Bronchial epithelial cell (primary cell): ENCODE measurements around the gene PIP5K1C. TPM values are rescaled to one million over a fixed set of nuclear protein-coding genes. Genes with fewer than 3 reads are reported as not detected.
A peak's percentile ranks its signal among the peaks of the same experiment; 100 is the strongest.
"Not testable (repeated sequence)": the region's sequence is repeated elsewhere in the genome, so short reads cannot be mapped to it uniquely, and the experiment has no call there.

Experiments
- DNase-seq: peaks from one replicate; pipeline ENCODE4 v3.0.0-alpha.2; 2010; ENCODE audit warnings: low read depth
- FAIRE-seq: peaks from 2 replicates; lab custom pipeline; 2011; peaks lifted over from hg19 to GRCh38; lab: Jason Lieb, UNC
- H3K27me3 ChIP-seq: 2 replicates; pipeline ENCODE4 v1.5.1; 2011; ENCODE audit warnings: low read length; ENCODE audit not compliant: control insufficient read depth, insufficient read depth
- H3K36me3 ChIP-seq: 2 replicates; pipeline ENCODE4 v1.5.1; 2011; ENCODE audit warnings: low read length; ENCODE audit not compliant: control insufficient read depth, insufficient read depth
- H3K4me3 ChIP-seq: 2 replicates; pipeline ENCODE4 v1.5.1; 2011; ENCODE audit warnings: mild to moderate bottlenecking, low read depth, low read length, control low read depth
- total RNA-seq: library from RNA; depleted of rRNA; stranded (reverse); fragments of >200 nt; gene quantifications from 2 replicates; pipeline ENCODE4 v1.2.1, GENCODE V29; 2014
- TF ChIP-seq, protein P1 (sequence below): IDR thresholded peaks from 2 replicates; pipeline ENCODE4 v1.5.1; 2011; ENCODE audit warnings: mild to moderate bottlenecking, moderate library complexity, low read length, control low read depth, inconsistent platforms; ENCODE audit not compliant: insufficient read depth, severe bottlenecking

PIP5K1C gene
- total RNA-seq, 1 donor from 2014 or later: 6.3 TPM

DNA sequence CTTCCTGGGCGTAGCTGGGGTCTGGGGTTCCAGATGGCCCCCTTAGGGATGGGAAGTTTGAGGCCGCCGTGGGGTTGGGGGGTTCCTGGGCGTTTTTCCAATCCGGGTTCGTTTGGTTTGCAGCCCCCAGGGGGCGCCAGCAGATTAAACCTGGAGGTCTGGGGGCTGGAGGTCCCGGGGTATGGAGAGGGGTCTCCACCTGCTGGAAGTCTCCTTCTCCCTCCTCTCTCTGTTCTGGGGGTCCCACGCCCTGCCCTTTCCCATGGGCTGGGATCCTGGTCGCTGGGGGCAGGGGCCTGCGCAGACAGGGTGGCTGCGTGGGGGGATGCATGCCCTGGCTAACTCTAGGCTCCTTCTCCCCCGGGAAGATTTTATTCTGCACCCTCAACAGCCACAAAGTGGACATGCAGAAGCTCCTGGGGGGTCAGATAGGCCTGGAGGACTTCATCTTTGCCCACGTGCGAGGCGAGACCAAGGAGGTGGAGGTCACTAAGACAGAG is 114.1 kb downstream of the PIP5K1C start:
- no peak for DNase-seq
- FAIRE-seq: no peak
- H3K4me3 ChIP-seq: no peak overlapping the region

DNA sequence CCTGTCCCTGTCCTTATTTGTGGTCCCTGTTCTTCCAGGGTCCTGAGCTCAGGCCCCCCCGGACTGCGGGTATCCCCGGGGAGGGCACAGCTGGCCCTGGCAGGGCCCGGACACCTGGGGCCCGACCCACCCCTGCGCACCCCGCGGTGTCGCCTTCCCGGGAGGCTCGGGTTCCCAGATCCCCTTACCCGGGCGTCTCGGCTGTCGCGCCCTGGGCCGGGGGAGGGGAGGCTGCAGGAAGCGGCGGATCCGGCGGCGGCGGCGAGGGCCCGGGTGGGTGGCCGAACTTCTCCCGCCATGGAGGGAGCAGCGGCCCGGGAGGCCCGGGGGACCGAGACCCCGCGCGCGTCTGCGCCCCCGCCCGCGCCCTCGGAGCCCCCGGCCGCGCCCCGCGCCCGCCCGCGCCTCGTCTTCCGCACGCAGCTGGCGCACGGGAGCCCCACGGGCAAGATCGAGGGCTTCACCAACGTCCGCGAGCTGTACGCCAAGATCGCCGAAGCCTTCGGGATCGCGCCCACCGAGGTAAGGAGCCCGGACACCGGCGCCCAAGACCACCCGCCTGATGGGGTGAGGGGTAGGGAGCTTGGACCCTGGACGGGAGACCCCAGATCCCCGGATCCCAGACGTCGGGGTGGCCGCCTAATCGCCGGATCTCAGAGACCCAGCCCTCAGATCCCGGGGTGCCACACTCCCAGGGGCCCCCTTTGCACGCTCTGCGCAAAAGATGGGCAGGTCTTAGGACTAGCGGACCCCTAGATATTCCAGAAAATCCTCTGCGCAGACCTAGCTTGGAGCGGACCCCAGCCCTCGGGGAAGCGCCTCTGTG is 114.8 kb downstream of the PIP5K1C start, which contains the start of gene GIPC3:
Gene GIPC3 (plus strand): TSS at position 178 of the 826 bp plus-strand sequence. CDS start 120 bp downstream, at position 298.
- no peak within 1 kb of the TSS for H3K4me3 ChIP-seq

More for the DNA sequence above, 114.1 kb downstream of the PIP5K1C start:
- TF ChIP-seq, protein P1, sequence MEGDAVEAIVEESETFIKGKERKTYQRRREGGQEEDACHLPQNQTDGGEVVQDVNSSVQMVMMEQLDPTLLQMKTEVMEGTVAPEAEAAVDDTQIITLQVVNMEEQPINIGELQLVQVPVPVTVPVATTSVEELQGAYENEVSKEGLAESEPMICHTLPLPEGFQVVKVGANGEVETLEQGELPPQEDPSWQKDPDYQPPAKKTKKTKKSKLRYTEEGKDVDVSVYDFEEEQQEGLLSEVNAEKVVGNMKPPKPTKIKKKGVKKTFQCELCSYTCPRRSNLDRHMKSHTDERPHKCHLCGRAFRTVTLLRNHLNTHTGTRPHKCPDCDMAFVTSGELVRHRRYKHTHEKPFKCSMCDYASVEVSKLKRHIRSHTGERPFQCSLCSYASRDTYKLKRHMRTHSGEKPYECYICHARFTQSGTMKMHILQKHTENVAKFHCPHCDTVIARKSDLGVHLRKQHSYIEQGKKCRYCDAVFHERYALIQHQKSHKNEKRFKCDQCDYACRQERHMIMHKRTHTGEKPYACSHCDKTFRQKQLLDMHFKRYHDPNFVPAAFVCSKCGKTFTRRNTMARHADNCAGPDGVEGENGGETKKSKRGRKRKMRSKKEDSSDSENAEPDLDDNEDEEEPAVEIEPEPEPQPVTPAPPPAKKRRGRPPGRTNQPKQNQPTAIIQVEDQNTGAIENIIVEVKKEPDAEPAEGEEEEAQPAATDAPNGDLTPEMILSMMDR: peak; percentile 40
- Histone ChIP-seq H3K27me3 (no peaks in the 10 kb centered on the region), H3K36me3 (no peaks in the 10 kb centered on the region)

DNA sequence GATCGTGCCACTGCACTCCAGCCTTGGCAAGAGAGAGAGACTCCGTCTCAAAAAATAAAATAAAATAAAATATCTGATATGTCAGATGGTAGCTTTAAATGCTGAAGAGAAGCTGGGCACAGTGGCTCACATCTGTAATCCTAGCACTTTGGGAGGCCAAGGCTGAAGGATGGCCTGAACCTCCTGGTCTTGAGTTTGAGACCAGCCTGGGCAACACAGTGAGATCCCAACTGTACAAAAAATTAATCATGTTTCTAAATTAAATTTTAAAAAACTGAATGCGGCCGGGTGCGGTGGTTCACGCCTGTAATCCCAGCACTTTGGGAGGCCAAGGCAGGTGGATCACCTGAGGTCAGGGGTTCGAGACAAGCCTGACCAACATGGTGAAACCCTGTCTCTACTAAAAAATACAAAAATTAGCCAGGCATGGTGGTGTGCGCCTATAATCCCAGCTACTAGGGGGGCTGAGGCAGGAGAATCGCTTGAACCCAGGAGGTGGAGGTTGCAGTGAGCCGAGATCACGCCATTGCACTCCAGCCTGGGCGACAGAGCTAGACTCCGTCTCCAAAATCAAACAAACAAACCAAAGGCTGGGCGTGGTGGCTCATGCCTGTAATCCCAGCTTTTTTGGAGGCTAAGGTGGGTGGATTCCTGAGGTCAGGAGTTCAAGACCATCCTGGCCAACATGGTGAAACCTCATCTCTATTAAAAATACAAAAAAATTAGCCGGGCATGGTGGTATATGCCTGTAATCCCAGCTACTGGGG is 116.0 kb downstream of the PIP5K1C start:
- not testable (repeated sequence) for FAIRE-seq, H3K4me3 ChIP-seq, H3K36me3 ChIP-seq, H3K27me3 ChIP-seq, DNase-seq

More for the DNA sequence above, 114.8 kb downstream of the PIP5K1C start, which contains the start of gene GIPC3:
- FAIRE-seq (no peak), DNase-seq (no peak)
- no peaks in the 10 kb centered on the region for H3K36me3 ChIP-seq
- no peaks in the 10 kb centered on the region for H3K27me3 ChIP-seq
- TF ChIP-seq, protein P1: no peak

DNA sequence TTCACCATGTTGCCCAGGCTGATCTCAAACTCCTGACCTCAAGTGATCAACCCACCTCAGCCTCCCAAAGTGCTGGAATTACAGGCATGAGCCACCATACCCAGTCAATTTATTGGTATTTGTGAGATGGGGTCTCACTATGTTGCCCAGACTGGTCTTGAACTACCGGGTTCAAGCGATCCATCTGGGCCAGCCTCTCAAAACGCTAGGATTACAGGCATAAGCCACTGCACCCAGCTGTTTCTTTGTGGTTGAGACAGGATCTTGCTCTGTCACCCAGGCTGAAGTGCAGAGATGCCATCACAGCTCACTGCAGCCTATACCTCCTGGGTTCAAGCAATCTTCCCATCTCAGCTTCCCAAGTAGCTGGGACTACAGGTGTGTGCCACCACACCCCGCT is 118.5 kb downstream of the PIP5K1C start:
- not testable (repeated sequence) for H3K27me3 ChIP-seq, FAIRE-seq, H3K4me3 ChIP-seq, H3K36me3 ChIP-seq, DNase-seq

Other genes starting within 250 kb of the PIP5K1C start
- gene SMIM24, start 219.9 kb downstream of the PIP5K1C start, total RNA-seq: not detected in 2 replicates
- not detected in 2 replicates for gene SMIM44, start 217.0 kb downstream of the PIP5K1C start, total RNA-seq
- 17.1 and 20.1 TPM in 2 replicates for gene DOHH, start 199.8 kb downstream of the PIP5K1C start, total RNA-seq
- gene FZR1, start 194.2 kb downstream of the PIP5K1C start, total RNA-seq: 22.7 and 25.5 TPM in 2 replicates
- not detected in 2 replicates for gene TEKTIP1, start 161.3 kb downstream of the PIP5K1C start, total RNA-seq
- gene MFSD12, start 142.9 kb downstream of the PIP5K1C start, total RNA-seq: 46.3 and 59.1 TPM in 2 replicates
- 37.4 and 48.3 TPM in 2 replicates for gene HMG20B, start 127.5 kb downstream of the PIP5K1C start, total RNA-seq
- not detected in 2 replicates for gene GIPC3, start 115.0 kb downstream of the PIP5K1C start, total RNA-seq
- gene TBXA2R, start 93.6 kb downstream of the PIP5K1C start, total RNA-seq: not detected in 2 replicates
- gene CACTIN, start 73.7 kb downstream of the PIP5K1C start, total RNA-seq: 30.2 and 30.3 TPM in 2 replicates
- 2.1 and 5.0 TPM in 2 replicates for gene TJP3, start 7.9 kb upstream of the PIP5K1C start, total RNA-seq
- gene APBA3, start 61.2 kb upstream of the PIP5K1C start, total RNA-seq: 11.3 and 17.8 TPM in 2 replicates
- gene MRPL54, start 62.2 kb upstream of the PIP5K1C start, total RNA-seq: 84.8 and 87.3 TPM in 2 replicates
- gene RAX2, start 71.8 kb upstream of the PIP5K1C start, total RNA-seq: not detected in 2 replicates
- not detected in 2 replicates for gene MATK, start 85.9 kb upstream of the PIP5K1C start, total RNA-seq
- gene ZFR2, start 168.6 kb upstream of the PIP5K1C start, total RNA-seq: not detected in 2 replicates
- gene ATCAY, start 180.2 kb upstream of the PIP5K1C start, total RNA-seq: not detected in 2 replicates
- not detected in 2 replicates for gene NMRK2, start 232.6 kb upstream of the PIP5K1C start, total RNA-seq